Spleen (tissue), 7 donors: ENCODE measurements around the gene DKK3.

Experiments used
- CTCF ChIP-seq, 11 experiments: fragments of 200-600 bp in 7 of 11; fragments of 450-650 bp in 4 of 11; sonication (generic) in 4 of 11; IDR thresholded peaks in 8 of 11; conservative IDR thresholded peaks in 3 of 11; 1 replicate in 7 of 11; 2 replicates in 4 of 11; pipeline versions ENCODE4 v1.4.0 to v1.8.0; 2016 to 2021; ENCODE audit warnings: antibody characterized with exemption in 11 of 11, inconsistent platforms in 4 of 11, mild to moderate bottlenecking in 1 of 11
- POLR2A ChIP-seq, 3 donors: fragments of 450-650 bp; IDR thresholded peaks; one replicate each; pipeline ENCODE4 v1.5.1; 2017; ENCODE audit warnings: antibody characterized with exemption in 3 of 3, mild to moderate bottlenecking in 1 of 3
- donor health status: DM: no; HTN: no; CAD: no; lungs with moderate emphysema.
- donor health status: DM: no; HTN: no; CAD: no.
- donor health status: DM: no; HTN: no; CAD: no.

GRCh38 chr11:11998091-11998781 is 10.2 kb downstream of the DKK3 start:
- no peak for TF ChIP-seq POLR2A (IDR thresholded peaks at IDR 0.05)
- TF ChIP-seq CTCF (IDR thresholded peaks at IDR 0.05 in 8 of 11, conservative IDR thresholded peaks at IDR 0.05 in 3 of 11): no peak
